HL-60/S4 treated with phorbol 12-myristate 13-acetate at 8.2 ng/mL for 4 days and 3 days (cell line): ENCODE measurements around the gene DLGAP4.

Experiments
- in situ Hi-C: fragments of 300-500 bp; cut with MboI; formaldehyde crosslinking; loops from 2 replicates; pipeline ENCODE4 v1.15.0; 2022; ENCODE audit warnings: low sequenced_read_pairs

Gene DLGAP4

GRCh38 chr20:36399969-36400545 is 93.9 kb downstream of the DLGAP4 start:
- in situ Hi-C loops, result no loop called here

- in situ Hi-C loops, result no loop called here
These were observed 95.0 kb downstream of the DLGAP4 start for GRCh38 chr20:36400909-36401735.

- in situ Hi-C loops, result no loop called here
These were observed 96.6 kb downstream of the DLGAP4 start for GRCh38 chr20:36402708-36403107.

- in situ Hi-C loops, result no loop called here
These were observed 98.4 kb downstream of the DLGAP4 start for GRCh38 chr20:36404435-36404978.

- in situ Hi-C loops, result no loop called here
These were observed 99.1 kb downstream of the DLGAP4 start for GRCh38 chr20:36405255-36405654.

- in situ Hi-C loops, result no loop called here
These were observed 101.1 kb downstream of the DLGAP4 start for GRCh38 chr20:36407199-36407733.

GRCh38 chr20:36408219-36408618 is 102.1 kb downstream of the DLGAP4 start:
- in situ Hi-C loops, result no loop called here

- in situ Hi-C loops, result no loop called here
These were observed 105.8 kb downstream of the DLGAP4 start for GRCh38 chr20:36411861-36412454.

- in situ Hi-C loops, result no loop called here
These were observed 109.4 kb downstream of the DLGAP4 start for GRCh38 chr20:36415475-36416002.

- in situ Hi-C loops, result no loop called here
These were observed 112.6 kb downstream of the DLGAP4 start for GRCh38 chr20:36418711-36419110.

GRCh38 chr20:36421641-36422040 is 115.5 kb downstream of the DLGAP4 start:
- in situ Hi-C loops, result no loop called here

GRCh38 chr20:36424314-36424713 is 118.2 kb downstream of the DLGAP4 start:
- in situ Hi-C loops, result no loop called here

GRCh38 chr20:36425166-36425565 is 119.0 kb downstream of the DLGAP4 start:
- in situ Hi-C loops, result loop anchor here (25.0 kb wide), 1 partner anchor 213 kb away; no protein-coding TSS in a partner anchor

GRCh38 chr20:36431604-36432003 is 125.5 kb downstream of the DLGAP4 start:
- in situ Hi-C loops, result loop anchor here (25.0 kb wide), 1 partner anchor 219 kb away; no protein-coding TSS in a partner anchor

- in situ Hi-C loops, result loop anchor here (25.0 kb wide), 1 partner anchor 220 kb away; no protein-coding TSS in a partner anchor
These were observed 126.0 kb downstream of the DLGAP4 start for GRCh38 chr20:36432096-36432495.

GRCh38 chr20:36434383-36434782 is 128.2 kb downstream of the DLGAP4 start:
- in situ Hi-C loops, result loop anchor here (25.0 kb wide), 1 partner anchor 222 kb away; no protein-coding TSS in a partner anchor

- in situ Hi-C loops, result loop anchor here (25.0 kb wide), 1 partner anchor 223 kb away; no protein-coding TSS in a partner anchor
These were observed 129.0 kb downstream of the DLGAP4 start for GRCh38 chr20:36435124-36435523.

- in situ Hi-C loops, result loop anchor here (25.0 kb wide), 1 partner anchor 224 kb away; no protein-coding TSS in a partner anchor
These were observed 129.7 kb downstream of the DLGAP4 start for GRCh38 chr20:36435592-36436541.

GRCh38 chr20:36439040-36439730 is 133.0 kb downstream of the DLGAP4 start:
- in situ Hi-C loops, result loop anchor here (25.0 kb wide), 1 partner anchor 227 kb away; no protein-coding TSS in a partner anchor
